KOPT-K1 (cell line): ENCODE results near the gene SPAG4.

Experiments used
- H3K27ac ChIP-seq: fragments of 200-600 bp; sonication (generic); 2 replicates; pipeline ENCODE4 v1.5.1; 2016; ENCODE audit warnings: antibody characterized with exemption, mild to moderate bottlenecking, low read depth, low read length; ENCODE audit not compliant: poor library complexity, severe bottlenecking
- H3K36me3 ChIP-seq: fragments of 200-600 bp; sonication (generic); 2 replicates; pipeline ENCODE4 v1.5.1; 2017; ENCODE audit warnings: antibody characterized with exemption, mild to moderate bottlenecking, low read length, moderate library complexity; ENCODE audit not compliant: insufficient read depth
- H3K9me3 ChIP-seq: fragments of 200-600 bp; sonication (generic); 2 replicates; pipeline ENCODE4 v1.5.1; 2017; ENCODE audit warnings: antibody characterized with exemption, low read length, mild to moderate bottlenecking; ENCODE audit not compliant: insufficient read depth, poor library complexity, severe bottlenecking

SPAG4 gene

GRCh38 chr20:35653430-35653734, 37.8 kb downstream of the SPAG4 start:
- Histone ChIP-seq H3K27ac (no peak overlapping the region), H3K36me3 (peaks cover 96% of the 10 kb centered on the region), H3K9me3 (no peaks in the 10 kb centered on the region)

- no peaks in the 10 kb centered on the region for H3K9me3 ChIP-seq
- peaks cover 94% of the 10 kb centered on the region for H3K36me3 ChIP-seq
- H3K27ac ChIP-seq, result no peak overlapping the region
These were observed 38.3 kb downstream of the SPAG4 start for GRCh38 chr20:35653893-35654292.

GRCh38 chr20:35654415-35654814, 38.8 kb downstream of the SPAG4 start:
- H3K36me3 ChIP-seq, result peaks cover 89% of the 10 kb centered on the region
- H3K9me3 ChIP-seq, result no peaks in the 10 kb centered on the region
- no peak overlapping the region for H3K27ac ChIP-seq

- Histone ChIP-seq H3K9me3 (no peaks in the 10 kb centered on the region), H3K36me3 (peaks cover 61% of the 10 kb centered on the region), H3K27ac (no peak overlapping the region)
These were observed 41.6 kb downstream of the SPAG4 start for GRCh38 chr20:35657271-35657670.

- H3K27ac ChIP-seq, result no peak overlapping the region
- no peaks in the 10 kb centered on the region for H3K9me3 ChIP-seq
- peaks cover 30% of the 10 kb centered on the region for H3K36me3 ChIP-seq
These were observed 44.7 kb downstream of the SPAG4 start for GRCh38 chr20:35660122-35660937.

GRCh38 chr20:35661053-35661452, 45.4 kb downstream of the SPAG4 start:
- Histone ChIP-seq H3K36me3 (peaks cover 23% of the 10 kb centered on the region), H3K27ac (no peak overlapping the region), H3K9me3 (no peaks in the 10 kb centered on the region)

- peaks cover 15% of the 10 kb centered on the region for H3K36me3 ChIP-seq
- H3K9me3 ChIP-seq, result no peaks in the 10 kb centered on the region
- no peak overlapping the region for H3K27ac ChIP-seq
These were observed 46.3 kb downstream of the SPAG4 start for GRCh38 chr20:35661908-35662307.

- H3K27ac ChIP-seq, result peak overlapping the region; percentile 93
- H3K36me3 ChIP-seq, result peaks cover 9% of the 10 kb centered on the region
These were observed 46.9 kb downstream of the SPAG4 start for GRCh38 chr20:35662551-35662950.

GRCh38 chr20:35663516-35664465, 48.2 kb downstream of the SPAG4 start:
- peak overlapping the region; percentile 93 for H3K27ac ChIP-seq
- H3K36me3 ChIP-seq, result peaks cover 5% of the 10 kb centered on the region
- H3K9me3 ChIP-seq, result no peaks in the 10 kb centered on the region

More at GRCh38 chr20:35662551-35662950, 46.9 kb downstream of the SPAG4 start:
- no peaks in the 10 kb centered on the region for H3K9me3 ChIP-seq

GRCh38 chr20:35664466-35665206, 49.0 kb downstream of the SPAG4 start, which contains the start of the genes CPNE1 and RBM12:
TSS of gene CPNE1 (minus strand) at chr20:35664900. CDS start at chr20:35632923, 31,977 bp downstream.
TSS of gene RBM12 (minus strand) at chr20:35664900. CDS start at chr20:35655322, 9,578 bp downstream.
- H3K36me3 ChIP-seq, result peaks cover 13% of the 10 kb centered on the region
- no peaks in the 10 kb centered on the region for H3K9me3 ChIP-seq
- peak within 1 kb of the TSS; percentile 93 for H3K27ac ChIP-seq

- Histone ChIP-seq H3K27ac (no peak overlapping the region), H3K36me3 (peaks cover 26% of the 10 kb centered on the region), H3K9me3 (no peaks in the 10 kb centered on the region)
These were observed 50.3 kb downstream of the SPAG4 start for GRCh38 chr20:35665949-35666288.

- H3K9me3 ChIP-seq, result no peaks in the 10 kb centered on the region
- peaks cover 58% of the 10 kb centered on the region for H3K36me3 ChIP-seq
- no peak overlapping the region for H3K27ac ChIP-seq
These were observed 53.6 kb downstream of the SPAG4 start for GRCh38 chr20:35669221-35669620.

- H3K36me3 ChIP-seq, result peaks cover 63% of the 10 kb centered on the region
- H3K27ac ChIP-seq, result no peak overlapping the region
- H3K9me3 ChIP-seq, result no peaks in the 10 kb centered on the region
These were observed 54.1 kb downstream of the SPAG4 start for GRCh38 chr20:35669681-35670080.
